ENCODE measurements around the gene COL6A1.
"Not testable (repeated sequence)": the region's sequence is repeated elsewhere in the genome, so short reads cannot be mapped to it uniquely, and the experiment has no call there.

COL6A1 gene

GRCh38 chr21:46033410-46034400 is 52.1 kb downstream of the COL6A1 start:
- DNase-seq: no peak

DNA sequence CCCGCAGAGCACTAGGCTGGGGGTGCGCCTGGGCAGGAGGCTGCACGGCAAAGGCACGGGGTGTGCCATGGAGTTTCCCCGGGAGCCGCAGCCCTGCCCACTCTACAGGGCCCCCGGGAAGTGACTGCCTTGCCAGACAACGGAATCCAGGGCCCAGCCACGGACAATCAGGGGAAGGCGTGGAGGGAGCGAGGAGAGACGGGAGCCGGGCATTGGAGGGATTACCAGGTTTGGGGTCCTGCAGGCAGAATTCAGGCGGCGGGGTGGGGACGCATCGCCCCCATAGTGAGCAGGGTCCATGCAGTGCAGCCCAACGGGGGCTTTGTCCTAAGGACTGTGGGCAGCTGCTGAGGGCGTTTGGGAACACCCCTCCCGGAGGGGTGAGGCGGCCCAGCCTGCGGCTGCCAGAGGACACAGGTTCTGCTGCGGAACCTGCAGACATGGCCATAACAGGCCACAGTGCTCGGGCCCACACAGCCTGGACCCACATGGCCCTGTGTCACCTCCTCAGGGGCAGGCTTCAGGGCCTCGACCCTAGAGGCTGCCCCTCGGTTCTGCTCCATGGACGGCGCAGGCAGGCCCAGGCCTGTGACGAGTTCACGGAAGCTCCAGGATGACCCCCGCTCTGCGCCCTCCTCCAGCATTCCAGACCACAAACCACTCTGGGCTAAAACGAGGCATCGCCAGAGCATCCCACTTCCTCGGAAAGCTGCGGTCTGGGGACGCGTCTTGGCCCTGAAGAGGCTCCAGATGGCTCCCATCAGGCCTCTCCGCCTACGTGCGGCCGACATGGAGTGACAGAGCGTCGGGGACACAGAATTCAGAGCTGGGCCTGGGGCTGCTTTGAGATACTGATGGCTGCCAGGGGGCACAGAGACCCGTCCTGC is 54.5 kb downstream of the COL6A1 start:
- no peak for DNase-seq

GRCh38 chr21:46036696-46037330 is 55.2 kb downstream of the COL6A1 start:
- DNase-seq: no peak

GRCh38 chr21:46037331-46038325 is 56.1 kb downstream of the COL6A1 start:
- no peak for DNase-seq

DNA sequence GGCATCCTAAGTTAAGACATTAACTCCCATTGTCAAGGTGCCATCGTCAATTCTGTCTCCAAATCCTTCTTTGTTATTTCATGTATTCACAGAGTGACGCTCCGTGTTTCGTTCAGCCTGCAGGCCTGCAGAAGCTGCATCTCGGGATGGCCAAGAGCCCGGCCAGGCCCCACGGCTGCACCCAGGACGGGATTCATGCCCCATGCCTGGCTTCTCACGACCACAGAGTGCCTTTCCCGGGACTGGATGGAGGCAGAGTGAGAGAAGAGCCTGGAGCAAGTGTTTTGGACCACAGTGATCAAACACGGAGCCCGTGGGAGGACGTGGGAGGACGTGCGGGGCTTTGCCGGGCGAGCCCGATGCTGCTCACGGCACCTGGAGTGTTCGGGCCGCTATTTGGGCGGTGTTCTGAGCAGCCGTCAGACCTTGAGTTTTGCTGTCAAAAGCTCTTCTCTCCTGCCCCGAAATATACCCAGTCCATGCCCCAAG is 56.8 kb downstream of the COL6A1 start:
- DNase-seq: no peak

- DNase-seq: no peak
Measured at GRCh38 chr21:46038871-46039397, 57.4 kb downstream of the COL6A1 start.

DNA sequence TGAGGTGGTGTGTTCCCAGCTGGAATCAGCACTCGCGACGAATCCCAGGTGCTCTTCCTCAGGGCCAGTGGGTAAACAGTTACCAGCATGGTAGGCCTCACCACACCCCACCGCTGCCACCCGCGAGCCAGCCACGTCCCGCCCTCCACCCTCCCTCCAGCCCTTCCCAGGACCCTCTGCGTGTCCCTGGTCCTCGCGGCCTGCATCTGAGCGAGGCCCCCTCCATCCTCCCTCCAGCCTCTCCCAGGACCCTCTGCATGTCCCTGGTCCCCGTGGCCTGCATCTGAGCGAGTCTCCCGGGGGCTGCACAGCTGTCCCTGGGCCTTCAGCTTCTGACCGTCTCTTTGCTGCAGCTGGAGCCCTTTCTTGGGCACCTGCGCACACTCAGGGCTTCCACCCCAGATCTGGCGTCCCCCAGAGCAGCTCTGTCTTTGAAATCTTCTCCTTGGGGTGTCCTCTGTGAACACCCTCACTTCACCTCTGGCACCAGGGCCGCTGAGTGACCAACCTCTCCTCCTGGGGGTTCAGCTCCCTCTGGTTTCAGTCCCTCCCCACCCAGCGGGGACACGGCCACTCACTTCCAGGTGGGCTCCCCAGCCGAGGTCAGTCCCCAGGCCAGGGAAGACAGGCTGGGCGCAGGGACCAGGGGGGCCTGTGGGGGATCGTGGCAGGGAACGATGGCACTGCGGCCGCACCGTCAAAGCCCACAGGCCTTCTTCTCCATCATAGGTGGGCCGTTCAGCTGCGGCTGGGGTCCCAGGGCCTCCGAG is 58.5 kb downstream of the COL6A1 start:
- DNase-seq: no peak

DNA sequence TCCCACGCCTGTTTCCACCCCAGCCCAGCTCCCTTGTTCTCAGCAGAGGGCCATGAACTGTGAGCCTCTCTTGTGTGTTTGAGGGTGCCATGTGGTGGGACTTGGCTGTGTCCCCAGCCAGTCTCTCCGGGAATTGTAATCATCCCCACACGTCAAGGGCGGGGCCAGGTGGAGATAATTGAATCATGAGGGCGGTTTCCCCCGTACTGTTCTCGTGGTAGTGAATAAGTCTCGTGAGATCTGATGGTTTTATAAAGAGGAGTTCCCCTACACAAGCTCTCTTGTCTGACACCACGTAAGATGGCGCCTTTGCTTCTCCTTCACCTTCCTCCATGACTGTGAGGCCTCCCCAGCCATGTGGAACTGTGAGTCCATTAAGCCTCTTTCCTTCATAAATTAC is 59.1 kb downstream of the COL6A1 start:
- no peak for DNase-seq

DNA sequence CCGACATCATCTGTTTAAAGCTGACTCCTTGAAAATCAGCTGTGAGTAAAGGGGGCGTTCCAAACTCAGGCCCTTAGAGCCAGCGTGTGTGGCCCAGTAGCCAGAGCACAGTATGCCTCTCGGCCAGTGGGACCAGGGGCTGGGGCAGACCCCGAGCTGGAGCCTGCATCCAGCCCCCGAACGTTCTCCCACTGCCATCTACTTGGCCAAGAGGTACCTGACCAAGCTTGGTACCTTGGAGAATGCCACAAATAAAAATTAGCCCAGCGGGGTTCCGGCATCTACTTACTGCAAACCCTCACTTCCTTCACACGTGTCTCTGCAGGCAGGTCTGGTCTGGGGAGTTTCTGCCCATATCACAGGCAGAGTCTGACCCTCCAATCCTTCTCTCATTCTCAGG is 59.6 kb downstream of the COL6A1 start:
- no peak for DNase-seq

- DNase-seq: no peak
Measured at GRCh38 chr21:46045154-46045553, 63.6 kb downstream of the COL6A1 start.

GRCh38 chr21:46046471-46046870 is 64.9 kb downstream of the COL6A1 start:
- no peak for DNase-seq

GRCh38 chr21:46046906-46047305 is 65.3 kb downstream of the COL6A1 start:
- not testable (repeated sequence) for DNase-seq

- no peak for DNase-seq
Measured at GRCh38 chr21:46048926-46049889, 67.6 kb downstream of the COL6A1 start.

DNA sequence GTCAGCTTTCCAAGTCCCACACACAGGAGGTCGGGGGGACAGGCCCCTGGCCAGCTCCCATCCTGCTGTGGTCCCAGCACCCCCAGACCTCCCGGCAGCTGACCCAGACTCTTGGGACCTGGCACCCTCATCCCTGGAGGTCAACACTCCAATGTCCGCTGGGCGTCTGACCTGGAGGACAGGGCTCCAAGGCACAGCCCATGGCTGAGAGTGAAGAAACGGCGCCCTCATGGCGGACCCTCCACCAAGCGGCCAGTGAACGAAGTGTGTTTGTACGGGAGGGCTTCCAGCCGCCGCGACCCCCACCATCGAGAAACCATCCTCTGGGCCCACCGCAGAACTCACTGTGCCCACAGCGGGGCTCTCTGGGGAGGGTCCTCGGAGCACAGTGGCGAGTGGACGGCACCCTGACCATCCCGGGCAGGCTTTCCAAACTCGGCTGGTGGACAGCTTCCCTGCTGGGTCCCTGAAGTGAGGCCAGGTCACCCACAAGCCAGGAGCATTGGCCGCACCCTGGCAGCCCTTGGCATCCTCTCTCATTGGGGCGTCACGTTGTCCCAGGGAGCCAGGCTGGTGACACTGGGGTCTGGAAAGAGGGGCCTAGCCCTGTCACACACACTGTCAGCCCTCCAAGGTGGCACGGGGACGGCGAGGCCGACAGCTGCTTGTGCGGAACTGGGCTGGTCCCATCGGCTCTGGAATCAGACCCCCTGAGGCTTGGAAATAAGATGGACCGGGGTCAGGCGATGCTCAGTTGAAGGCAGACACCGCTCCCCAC is 68.5 kb downstream of the COL6A1 start:
- no peak for DNase-seq

DNA sequence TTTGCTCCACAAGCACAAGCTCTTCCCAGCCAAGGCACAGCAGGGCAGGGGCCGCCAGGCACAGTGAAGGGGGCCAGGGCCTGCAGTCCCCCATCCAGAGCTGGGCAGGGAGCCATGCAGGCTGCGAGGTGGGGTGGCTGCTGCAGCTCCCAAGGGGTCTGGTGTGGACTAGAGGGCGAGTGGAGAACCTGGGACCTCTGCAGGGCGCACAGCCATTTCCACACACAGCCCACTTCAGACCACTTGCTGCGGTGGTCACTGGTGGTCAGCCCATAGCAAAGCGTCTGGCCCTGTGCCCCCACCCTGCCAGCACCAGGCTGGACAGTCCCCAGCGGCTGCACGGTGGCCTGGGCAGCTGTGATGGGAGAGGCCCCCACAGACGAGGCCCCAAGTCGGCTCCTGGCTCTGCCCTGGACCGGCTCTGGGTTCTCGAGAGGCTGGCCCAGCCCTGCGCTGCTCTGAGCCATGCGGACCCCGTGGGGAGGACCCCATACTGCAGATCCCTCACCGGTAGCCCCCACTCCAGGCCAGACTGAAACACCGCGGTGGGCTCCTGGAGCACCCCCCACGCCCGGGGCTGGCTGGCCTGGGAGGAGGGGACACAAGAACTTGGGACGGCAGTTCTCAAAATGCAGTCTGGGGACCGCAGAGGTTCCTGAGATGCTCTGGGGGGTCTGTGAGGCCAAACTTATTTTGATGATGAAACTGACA is 69.3 kb downstream of the COL6A1 start:
- no peak for DNase-seq

DNA sequence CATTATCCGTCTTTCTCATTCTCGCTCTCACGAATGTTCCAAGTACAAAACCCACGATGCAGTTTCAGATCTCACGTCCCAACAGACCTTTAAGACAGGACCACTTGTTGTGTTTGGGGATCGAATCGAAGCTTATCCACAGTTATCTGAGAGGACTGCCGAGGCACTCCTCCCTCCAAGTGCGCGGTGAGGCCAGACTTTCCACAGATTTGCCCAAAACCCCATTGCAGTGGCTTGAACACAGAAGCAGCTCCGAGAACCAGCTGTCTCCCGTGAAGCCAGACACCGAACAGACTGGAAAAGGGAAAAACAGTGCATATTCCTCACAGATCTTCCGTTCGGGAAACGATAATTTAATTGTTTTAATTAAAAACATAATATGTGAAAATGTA is 69.8 kb downstream of the COL6A1 start:
- DNase-seq: no peak

DNA sequence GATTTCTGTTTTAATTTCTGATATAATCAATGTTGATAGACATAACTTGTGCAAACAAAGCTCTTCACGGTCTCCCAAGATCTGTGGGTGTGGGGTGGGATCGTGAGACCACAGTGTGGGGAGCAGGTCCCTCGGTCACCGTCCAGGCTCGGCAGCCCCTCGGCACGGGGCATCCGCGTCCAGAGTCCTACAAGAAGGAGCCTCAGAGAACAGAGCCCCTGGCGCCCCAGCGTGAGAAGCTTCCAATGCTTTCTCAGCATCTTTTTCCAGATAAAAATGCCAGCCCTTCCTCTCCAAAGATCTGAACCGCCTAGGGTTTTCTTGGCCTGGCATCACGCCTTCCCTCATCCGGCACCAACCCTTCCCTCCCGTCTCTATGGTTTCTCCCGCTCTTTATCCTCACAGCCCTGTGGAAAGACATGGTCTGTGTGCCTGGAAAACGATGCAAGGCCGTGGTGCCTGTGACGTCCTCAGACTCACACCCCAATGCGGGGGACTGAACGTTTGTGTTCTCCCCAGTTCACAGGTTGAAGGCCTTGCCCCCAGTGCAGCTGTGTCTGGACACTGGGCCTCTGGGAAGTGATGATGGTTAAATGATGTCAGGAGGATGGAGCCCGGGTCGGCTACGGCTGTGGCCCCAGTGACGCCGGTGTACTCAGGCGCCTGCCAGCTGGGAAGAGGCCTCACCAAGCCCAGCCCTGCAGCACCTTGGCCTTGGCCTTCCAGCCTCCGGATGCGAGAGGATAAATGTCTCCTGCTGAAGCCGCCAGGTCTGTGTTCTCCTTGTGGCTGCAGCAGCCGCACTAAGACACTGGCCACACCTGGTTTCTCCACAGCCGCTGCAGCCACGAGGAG is 70.5 kb downstream of the COL6A1 start:
- DNase-seq: no peak
